K562 (cell line): Measurements from ENCODE around the gene MICU2. TPM values are rescaled to one million over a fixed set of nuclear protein-coding genes. Genes with fewer than 3 reads are reported as not detected.

Experiments used
- AFF4 ChIP-seq: sonication (generic); formaldehyde crosslinking; IDR thresholded peaks from 2 replicates; pipeline ENCODE4 v1.8.0; 2023; ENCODE audit warnings: mild to moderate bottlenecking, missing genetic modification reagents
- C11orf30 ChIP-seq: fragments of 450-650 bp; IDR thresholded peaks from 2 replicates; pipeline ENCODE4 v1.6.1; 2016; ENCODE audit warnings: low read depth, mild to moderate bottlenecking
- DPF2 ChIP-seq: fragments of 450-650 bp; IDR thresholded peaks from 2 replicates; pipeline ENCODE4 v1.6.1; 2016
- EP300 ChIP-seq: IDR thresholded peaks from 2 replicates; pipeline ENCODE4 v1.6.1; 2012; ENCODE audit warnings: low read length, improper control_type of control experiment
- KLF13 ChIP-seq: fragments of 450-650 bp; IDR thresholded peaks from 2 replicates; pipeline ENCODE4 v1.6.1; 2016; ENCODE audit warnings: missing genetic modification characterization, low read depth, mild to moderate bottlenecking, missing compliant biosample characterization, moderate library complexity, borderline replicate concordance
- NR2F6 ChIP-seq: fragments of 450-650 bp; formaldehyde crosslinking; IDR thresholded peaks from 2 replicates; pipeline ENCODE4 v1.4.0; 2020; ENCODE audit warnings: mild to moderate bottlenecking
- PHF8 ChIP-seq: fragments of 200-600 bp; sonication (generic); IDR thresholded peaks from 2 replicates; pipeline ENCODE4 v1.6.1; 2012; ENCODE audit warnings: mixed run types, mild to moderate bottlenecking, inconsistent platforms, low read length, moderate library complexity, borderline replicate concordance
- POLR2B ChIP-seq: fragments of 450-650 bp; IDR thresholded peaks from 2 replicates; pipeline ENCODE4 v1.6.1; 2018; ENCODE audit warnings: low read depth; ENCODE audit not compliant: partially characterized antibody
- RBM25 ChIP-seq: fragments of 200-400 bp; formaldehyde crosslinking; IDR thresholded peaks from 2 replicates; pipeline ENCODE4 v1.6.1; 2018; ENCODE audit warnings: low read length, low read depth, moderate library complexity; ENCODE audit not compliant: severe bottlenecking
- RCOR1 ChIP-seq, 2 experiments: IDR thresholded peaks; 2 replicates each; pipeline ENCODE4 v1.6.1; 2012; ENCODE audit warnings: low read depth in 2 of 2, low read length in 2 of 2, borderline replicate concordance in 1 of 2, improper control_type of control experiment in 1 of 2
- SAFB2 ChIP-seq: fragments of 200-400 bp; formaldehyde crosslinking; IDR thresholded peaks from 2 replicates; pipeline ENCODE4 v1.6.1; 2018; ENCODE audit warnings: borderline replicate concordance, low read length, low read depth, moderate library complexity; ENCODE audit not compliant: severe bottlenecking
- SIN3B ChIP-seq: fragments of 450-650 bp; IDR thresholded peaks from 2 replicates; pipeline ENCODE4 v1.6.1; 2017; ENCODE audit warnings: low read depth, mild to moderate bottlenecking, moderate library complexity
- SRSF3 ChIP-seq: fragments of 200-400 bp; formaldehyde crosslinking; IDR thresholded peaks from 2 replicates; pipeline ENCODE4 v1.6.1; 2016; ENCODE audit warnings: mild to moderate bottlenecking, low read length, moderate library complexity; ENCODE audit not compliant: insufficient read depth
- STAT5A ChIP-seq: IDR thresholded peaks from 2 replicates; pipeline ENCODE4 v1.6.1; 2012; ENCODE audit warnings: low read length, inconsistent platforms, borderline replicate concordance
- polyA plus RNA-seq, 8 experiments: library from polyadenylated mRNA; depleted of rRNA in 4 of 8; stranded (reverse) in 5 of 8; unstranded in 3 of 8; fragments of >200 nt; fragmentation: Nextera tagmentation in 2 of 8; fragmentation: Illumina TruSeq in 1 of 8; extraction: Ambion mirVana in 2 of 8; extraction: Trizol in 1 of 8; gene quantifications; 2 replicates each; pipeline versions ENCODE4 v1.2.1 to v1.2.3, GENCODE V29; 2011 to 2014; ENCODE audit warnings: inconsistent platforms in 1 of 8, missing spikeins in 1 of 8
- total RNA-seq, 7 experiments: library from RNA; depleted of rRNA in 6 of 7; stranded (reverse); fragments of >200 nt in 6 of 7; fragmentation: Illumina TruSeq in 2 of 7; extraction: Trizol in 2 of 7; gene quantifications; 2 replicates each; pipeline versions ENCODE4 v1.2.1 to v1.2.3, GENCODE V29; 2011 to 2021; ENCODE audit warnings: low replicate concordance in 1 of 7
- TF ChIP-seq, protein P1 (sequence below): sonication (generic); formaldehyde crosslinking; IDR thresholded peaks from 2 replicates; pipeline ENCODE4 v1.8.1; 2023; ENCODE audit warnings: mild to moderate bottlenecking, missing genetic modification reagents
- TF ChIP-seq, protein P2 (sequence below): fragments of 200-800 bp; sonication (Bioruptor generic); IDR thresholded peaks from 2 replicates; pipeline ENCODE4 v1.6.1; 2016; ENCODE audit warnings: missing genetic modification characterization, missing compliant biosample characterization

MICU2 gene
- total and polyA plus RNA-seq, 9 of the 15 experiments (the other 6 are each of a cell fraction or from before 2014, with no cell fraction given): 9.1 to 41.8 (median 33.4) TPM

DNA sequence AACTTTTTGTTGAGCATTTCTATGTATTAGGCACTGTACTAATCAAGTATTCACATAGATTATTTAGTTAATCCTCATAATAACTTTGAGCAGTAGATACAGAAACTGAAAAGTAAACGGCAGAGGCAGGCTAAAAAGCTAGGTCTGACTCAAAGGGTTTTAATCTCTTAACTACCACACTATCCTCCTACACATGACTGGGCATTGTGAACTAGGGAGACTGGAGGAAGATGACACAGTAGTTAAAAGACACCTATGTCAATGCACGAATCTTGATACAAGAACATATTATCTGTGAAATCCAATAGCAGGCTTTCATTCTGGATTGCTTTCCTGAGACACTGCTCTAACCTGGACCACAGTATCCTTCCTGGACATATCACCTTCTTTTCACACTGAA is 36.3 kb downstream of the MICU2 start (continued):
- TF ChIP-seq NR2F6 (CRISPR knock-in tag) (no peak), POLR2B (no peak), PHF8 (no peak), SRSF3 (no peak), DPF2 (peak; percentile 91), EP300 (peak; percentile 71; the same call in 1 of the 2 replicates), STAT5A (peak; percentile 22; the same call in 1 of the 2 replicates), C11orf30 (peak; percentile 71), RCOR1 (IDR thresholded peaks at IDR 0.05; ENCODE audit: borderline replicate concordance in 1 of 2, low read depth in 2 of 2, low read length in 2 of 2) (peak in 1 of 2 experiments; percentile 53; a peak in 1 of 4 replicates), KLF13 (tag) (no peak), RBM25 (no peak), SIN3B (no peak), SAFB2 (no peak), AFF4 (CRISPR knock-in tag) (no peak)
- TF ChIP-seq, protein P1, sequence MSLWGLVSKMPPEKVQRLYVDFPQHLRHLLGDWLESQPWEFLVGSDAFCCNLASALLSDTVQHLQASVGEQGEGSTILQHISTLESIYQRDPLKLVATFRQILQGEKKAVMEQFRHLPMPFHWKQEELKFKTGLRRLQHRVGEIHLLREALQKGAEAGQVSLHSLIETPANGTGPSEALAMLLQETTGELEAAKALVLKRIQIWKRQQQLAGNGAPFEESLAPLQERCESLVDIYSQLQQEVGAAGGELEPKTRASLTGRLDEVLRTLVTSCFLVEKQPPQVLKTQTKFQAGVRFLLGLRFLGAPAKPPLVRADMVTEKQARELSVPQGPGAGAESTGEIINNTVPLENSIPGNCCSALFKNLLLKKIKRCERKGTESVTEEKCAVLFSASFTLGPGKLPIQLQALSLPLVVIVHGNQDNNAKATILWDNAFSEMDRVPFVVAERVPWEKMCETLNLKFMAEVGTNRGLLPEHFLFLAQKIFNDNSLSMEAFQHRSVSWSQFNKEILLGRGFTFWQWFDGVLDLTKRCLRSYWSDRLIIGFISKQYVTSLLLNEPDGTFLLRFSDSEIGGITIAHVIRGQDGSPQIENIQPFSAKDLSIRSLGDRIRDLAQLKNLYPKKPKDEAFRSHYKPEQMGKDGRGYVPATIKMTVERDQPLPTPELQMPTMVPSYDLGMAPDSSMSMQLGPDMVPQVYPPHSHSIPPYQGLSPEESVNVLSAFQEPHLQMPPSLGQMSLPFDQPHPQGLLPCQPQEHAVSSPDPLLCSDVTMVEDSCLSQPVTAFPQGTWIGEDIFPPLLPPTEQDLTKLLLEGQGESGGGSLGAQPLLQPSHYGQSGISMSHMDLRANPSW: no peak
- TF ChIP-seq, protein P2, sequence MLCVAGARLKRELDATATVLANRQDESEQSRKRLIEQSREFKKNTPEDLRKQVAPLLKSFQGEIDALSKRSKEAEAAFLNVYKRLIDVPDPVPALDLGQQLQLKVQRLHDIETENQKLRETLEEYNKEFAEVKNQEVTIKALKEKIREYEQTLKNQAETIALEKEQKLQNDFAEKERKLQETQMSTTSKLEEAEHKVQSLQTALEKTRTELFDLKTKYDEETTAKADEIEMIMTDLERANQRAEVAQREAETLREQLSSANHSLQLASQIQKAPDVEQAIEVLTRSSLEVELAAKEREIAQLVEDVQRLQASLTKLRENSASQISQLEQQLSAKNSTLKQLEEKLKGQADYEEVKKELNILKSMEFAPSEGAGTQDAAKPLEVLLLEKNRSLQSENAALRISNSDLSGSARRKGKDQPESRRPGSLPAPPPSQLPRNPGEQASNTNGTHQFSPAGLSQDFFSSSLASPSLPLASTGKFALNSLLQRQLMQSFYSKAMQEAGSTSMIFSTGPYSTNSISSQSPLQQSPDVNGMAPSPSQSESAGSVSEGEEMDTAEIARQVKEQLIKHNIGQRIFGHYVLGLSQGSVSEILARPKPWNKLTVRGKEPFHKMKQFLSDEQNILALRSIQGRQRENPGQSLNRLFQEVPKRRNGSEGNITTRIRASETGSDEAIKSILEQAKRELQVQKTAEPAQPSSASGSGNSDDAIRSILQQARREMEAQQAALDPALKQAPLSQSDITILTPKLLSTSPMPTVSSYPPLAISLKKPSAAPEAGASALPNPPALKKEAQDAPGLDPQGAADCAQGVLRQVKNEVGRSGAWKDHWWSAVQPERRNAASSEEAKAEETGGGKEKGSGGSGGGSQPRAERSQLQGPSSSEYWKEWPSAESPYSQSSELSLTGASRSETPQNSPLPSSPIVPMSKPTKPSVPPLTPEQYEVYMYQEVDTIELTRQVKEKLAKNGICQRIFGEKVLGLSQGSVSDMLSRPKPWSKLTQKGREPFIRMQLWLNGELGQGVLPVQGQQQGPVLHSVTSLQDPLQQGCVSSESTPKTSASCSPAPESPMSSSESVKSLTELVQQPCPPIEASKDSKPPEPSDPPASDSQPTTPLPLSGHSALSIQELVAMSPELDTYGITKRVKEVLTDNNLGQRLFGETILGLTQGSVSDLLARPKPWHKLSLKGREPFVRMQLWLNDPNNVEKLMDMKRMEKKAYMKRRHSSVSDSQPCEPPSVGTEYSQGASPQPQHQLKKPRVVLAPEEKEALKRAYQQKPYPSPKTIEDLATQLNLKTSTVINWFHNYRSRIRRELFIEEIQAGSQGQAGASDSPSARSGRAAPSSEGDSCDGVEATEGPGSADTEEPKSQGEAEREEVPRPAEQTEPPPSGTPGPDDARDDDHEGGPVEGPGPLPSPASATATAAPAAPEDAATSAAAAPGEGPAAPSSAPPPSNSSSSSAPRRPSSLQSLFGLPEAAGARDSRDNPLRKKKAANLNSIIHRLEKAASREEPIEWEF (CRISPR knock-in tag): no peak
